NCI-H748 (cell line): ENCODE measurements around the gene HOXA4.

Experiments
- DNase-seq: peaks from one replicate; lab custom pipeline; 2025; ENCODE audit not compliant: unreplicated experiment; lab: John Stamatoyannopoulos, UW

The HOXA4 gene

GRCh38 chr7:27117887-27118491 lies 12.6 kb downstream of the HOXA4 start:
- DNase-seq = no peak

DNA sequence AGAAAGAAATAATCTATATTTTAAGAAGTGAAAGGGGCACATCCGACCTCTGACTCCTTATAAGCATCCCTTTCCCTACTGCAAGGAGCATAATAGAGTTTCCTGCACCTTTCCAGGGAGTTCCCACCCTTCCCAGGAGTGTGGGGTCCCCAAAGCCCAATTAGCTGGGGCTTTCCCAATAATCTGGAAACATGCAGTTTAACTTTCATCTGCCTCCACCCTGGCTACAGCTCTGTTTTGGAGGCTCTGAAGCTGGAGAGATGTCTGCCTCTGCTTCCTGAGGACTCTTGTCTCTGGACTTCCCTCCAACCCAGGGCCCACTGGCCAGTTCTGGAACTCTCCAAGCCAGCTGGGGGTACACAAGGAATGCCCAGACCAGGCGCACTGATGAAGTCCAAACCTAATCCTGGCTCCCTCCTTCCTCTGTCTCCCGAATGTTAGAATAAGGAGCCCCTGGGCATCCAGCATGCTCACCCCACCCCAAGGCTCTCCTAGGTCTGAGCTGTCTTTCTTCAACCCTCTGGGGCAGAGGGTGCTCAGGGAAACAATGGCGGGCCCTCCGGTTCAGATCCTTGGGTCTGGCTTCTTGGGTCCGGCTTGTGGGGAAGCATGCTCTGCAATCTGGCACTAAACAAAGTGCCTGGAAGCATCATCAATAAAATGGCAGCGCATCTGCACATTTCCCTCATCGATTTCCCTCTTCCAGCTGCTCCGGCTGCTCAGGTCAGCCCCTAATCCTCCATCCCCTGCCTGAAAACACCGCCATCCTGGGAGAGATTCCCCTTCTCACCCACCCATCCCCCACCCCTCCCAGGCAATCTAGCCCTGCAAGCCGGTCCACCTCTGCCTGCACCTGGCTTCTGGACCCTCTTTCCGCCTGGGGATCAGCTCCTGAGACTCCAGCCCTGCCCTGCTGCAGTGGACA lies 13.3 kb downstream of the HOXA4 start:
- no peak for DNase-seq

DNA sequence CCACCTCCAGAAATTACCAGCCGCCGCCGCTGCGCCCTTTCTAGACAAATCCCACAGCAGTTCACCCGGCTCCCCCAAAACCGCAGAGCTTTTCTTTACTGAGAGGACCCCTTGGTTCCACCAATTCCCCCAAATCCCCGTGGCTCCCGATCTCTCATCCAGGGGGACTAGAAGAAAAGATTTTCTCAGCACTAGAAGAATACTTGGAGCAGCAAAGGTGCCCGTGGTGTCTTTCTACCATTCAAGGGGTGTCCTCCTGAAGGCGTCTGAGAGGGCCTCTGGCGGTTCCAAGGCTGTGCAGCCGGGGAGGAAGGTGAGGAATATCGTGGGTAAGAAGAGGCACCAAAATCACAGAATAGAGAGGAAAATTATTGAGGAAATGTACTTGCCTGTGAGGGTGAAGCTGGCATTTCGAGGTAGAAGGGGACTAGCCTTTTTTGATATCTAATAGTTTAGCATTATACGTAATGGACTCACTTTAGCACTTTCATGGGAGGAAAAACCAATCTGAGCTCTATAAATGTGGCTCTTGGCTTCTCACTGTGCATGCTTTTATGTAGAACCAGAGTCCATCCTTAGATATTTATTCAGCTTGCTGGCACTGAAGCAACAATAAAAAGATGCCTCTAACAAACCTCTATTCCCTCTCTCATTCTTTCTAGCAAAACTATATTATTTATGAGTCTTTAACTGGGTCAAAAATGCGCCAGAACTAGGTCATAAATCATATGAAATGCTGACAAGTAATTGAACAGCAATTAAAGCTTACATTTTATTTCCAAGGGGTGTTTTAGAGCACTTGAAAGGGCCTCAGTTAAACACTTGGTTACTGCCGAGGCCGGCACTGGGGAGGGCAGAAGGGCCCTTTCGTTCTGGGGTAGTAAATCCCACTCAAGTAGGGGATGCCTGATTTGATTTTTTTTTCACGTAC lies 14.3 kb downstream of the HOXA4 start:
- DNase-seq = no peak

GRCh38 chr7:27115221-27116026 lies 15.1 kb downstream of the HOXA4 start:
- no peak for DNase-seq

- no peak for DNase-seq
These were observed 15.7 kb downstream of the HOXA4 start for GRCh38 chr7:27114881-27115220.

DNA sequence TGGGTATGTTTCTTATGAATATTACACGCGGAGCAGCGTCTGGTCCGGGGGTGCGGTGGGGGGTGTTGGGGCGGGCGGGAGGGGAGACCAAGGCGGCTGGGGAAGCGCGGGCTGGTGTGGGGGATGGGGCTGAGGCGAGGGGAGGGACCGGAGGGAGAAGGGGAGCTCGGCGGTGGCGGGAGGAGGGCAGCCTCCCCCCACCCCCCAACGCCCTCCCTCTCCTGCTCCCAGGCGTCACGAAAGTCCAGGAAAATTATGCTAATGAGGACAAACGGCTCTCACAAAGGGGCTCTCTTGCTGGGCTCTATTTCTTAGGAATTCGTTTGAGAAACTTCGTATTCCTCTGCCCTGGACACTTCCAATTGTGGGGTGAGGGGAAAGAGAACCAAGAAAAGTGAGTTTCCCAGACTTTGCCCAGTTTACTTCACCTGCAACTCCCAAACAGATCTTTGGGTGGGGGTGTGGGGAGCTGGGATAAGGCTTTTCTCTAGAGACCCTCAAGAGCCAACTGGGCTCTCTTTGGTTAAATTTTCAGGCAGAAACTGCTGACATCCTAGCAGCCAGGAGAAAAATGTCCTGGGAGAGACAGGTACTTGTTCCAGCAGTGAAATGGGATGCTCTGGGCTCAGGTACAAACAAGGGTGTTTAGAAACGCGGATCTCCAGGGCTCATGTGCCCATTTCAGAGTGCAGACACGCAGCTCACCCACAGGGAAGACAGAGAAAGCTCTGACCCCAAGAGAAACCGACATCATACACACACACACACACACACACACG lies 16.4 kb downstream of the HOXA4 start:
- peak; percentile 76 for DNase-seq

DNA sequence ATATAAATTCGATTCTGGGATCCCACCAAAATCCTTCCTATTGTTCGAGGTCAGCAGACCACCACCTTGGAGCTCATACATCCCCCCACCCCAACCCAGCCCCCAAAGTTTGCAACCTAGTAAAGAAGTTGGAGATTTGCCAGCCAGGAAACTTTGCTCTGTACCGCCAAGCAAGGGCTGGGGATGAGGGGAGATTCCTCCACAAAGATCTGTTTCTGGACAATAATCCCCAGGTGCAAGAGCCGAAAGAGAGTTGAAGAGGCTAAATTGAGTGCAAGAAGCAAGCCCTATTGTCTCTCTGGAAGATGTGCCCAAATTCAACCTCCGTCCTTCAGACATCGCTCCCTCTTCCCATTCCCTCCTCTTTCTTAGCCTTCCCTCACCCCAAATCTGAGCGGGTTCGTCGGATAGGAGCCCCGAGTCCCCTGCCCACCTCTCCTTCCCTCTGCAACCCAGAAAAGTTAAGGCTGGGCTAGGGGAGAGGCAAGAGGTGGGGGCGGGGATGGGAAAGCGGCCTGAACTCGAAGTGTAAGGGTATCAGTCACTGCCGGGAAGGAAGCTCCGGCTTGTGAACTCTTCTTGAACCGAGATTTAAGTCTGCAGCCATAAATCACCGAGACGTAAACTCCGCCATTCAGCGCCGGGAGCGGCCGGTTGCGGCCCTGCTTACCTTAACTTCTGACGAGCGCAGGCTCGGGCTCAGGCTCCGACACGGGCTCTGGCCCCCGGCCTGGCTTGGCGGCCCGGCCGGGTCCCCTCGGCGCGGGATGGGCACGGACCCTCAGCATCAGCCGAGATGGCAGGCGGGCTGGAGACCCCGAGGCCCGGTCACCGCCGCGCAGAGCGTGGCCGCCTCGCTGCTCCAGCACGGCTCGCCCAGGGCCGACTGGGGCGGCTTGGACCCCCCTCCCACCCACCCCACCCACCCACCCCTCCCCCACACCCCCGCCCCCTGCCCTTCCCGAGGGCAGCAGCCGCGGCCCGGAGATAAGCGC lies 17.3 kb downstream of the HOXA4 start:
- DNase-seq = peak; percentile 76

DNA sequence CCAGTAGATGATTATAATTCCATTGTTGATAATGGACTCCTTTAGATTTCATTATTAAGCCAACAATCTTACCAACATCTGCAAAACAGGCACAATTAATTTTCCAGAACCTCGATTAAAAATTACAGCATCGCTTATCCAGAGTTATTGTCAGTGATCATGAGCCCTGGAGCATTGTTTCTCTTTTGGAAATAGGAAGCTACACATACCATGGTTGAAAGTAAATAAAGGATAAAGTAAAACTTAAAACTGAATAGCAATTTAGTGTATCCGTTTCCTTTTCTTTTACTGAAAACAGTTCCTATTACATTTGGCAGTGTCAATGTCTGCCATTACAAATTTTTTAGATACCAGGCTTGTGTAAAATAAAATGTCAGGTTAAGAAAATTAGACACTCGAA lies 18.2 kb downstream of the HOXA4 start:
- DNase-seq = no peak

DNA sequence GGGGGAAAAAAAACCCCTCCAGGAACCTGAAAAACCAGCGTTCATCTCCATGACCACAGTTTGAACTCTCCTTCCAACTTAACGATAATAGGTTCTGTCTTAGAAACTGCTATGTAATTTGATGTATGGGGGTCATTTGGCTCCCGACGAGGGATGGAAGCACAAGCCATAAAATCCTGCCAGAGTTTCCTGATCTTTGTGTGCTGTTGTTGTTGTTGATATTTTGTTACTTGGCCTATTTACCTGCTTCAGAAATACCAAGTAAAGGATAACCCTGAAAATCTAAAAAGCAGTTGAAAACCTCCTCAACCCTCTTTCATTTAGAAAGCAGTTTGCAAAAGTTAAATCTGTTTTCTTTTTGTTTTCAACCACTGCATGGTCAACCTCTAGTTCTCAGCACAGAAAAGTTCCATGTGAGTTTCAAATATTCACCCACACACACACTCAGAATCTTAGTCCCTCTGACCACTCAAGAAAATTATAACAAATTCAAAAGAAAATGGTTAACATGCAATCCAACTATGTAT lies 18.7 kb downstream of the HOXA4 start:
- DNase-seq = no peak

- DNase-seq = no peak
These were observed 19.4 kb downstream of the HOXA4 start for GRCh38 chr7:27111042-27111750.

GRCh38 chr7:27110186-27111031 lies 20.1 kb downstream of the HOXA4 start:
- no peak for DNase-seq

GRCh38 chr7:27109466-27110185 lies 20.9 kb downstream of the HOXA4 start:
- no peak for DNase-seq

- no peak for DNase-seq
These were observed 22.0 kb downstream of the HOXA4 start for GRCh38 chr7:27108390-27109127.

DNA sequence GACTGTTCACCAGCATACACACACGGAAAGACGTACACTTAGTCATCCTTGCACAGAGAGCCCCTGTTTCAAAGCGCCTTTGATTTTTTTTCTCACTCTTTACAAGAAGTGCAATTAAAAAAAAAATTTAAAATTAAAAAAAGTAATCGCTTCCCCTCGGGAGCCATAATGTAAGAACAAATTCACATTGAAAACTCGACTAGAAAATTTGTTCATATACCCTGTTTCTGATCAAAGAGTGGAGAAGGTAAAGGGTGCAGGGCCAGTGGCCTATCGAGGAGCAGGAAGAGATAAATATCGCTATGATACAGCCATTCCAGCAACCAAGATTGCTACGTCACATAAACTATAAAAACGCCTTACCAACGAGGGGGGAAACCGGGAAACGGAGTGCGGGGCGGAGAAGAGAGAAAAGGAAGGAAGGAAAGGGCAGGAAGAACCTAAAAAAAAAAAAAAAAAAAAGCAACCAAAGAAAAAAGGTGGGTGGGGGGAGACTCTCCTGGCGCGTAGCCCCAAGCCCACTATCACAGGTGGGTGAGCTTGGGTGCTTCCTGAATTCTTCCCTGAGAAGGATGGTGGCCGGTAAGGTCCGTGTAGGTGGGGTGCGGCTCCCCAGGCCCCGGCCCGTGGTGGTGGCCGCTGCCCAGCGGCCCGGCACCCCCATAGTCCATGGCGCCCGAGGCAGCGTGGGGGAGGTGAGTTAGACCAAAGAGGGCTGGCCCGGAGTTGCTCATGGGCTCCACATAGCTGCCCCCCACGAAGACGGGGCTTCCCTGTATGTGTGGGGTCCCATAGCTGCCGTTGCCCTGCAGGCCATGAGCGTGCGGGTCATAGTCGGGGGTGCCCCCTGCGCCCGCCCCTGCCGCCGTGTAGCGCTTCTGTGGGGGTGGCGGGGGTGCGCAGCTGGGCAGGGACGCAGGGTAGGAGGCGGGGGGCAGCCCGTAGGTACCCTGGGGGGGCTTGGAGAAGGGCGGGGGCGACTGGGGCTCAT lies 22.9 kb downstream of the HOXA4 start:
- no peak for DNase-seq

- DNase-seq = no peak
These were observed 23.7 kb downstream of the HOXA4 start for GRCh38 chr7:27106901-27107240.
